Measurements from ENCODE around the gene ARL5C.

ARL5C gene, protein sequence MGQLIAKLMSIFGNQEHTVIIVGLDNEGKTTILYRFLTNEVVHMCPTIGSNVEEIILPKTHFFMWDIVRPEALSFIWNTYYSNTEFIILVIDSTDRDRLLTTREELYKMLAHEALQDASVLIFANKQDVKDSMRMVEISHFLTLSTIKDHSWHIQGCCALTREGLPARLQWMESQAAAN

DNA sequence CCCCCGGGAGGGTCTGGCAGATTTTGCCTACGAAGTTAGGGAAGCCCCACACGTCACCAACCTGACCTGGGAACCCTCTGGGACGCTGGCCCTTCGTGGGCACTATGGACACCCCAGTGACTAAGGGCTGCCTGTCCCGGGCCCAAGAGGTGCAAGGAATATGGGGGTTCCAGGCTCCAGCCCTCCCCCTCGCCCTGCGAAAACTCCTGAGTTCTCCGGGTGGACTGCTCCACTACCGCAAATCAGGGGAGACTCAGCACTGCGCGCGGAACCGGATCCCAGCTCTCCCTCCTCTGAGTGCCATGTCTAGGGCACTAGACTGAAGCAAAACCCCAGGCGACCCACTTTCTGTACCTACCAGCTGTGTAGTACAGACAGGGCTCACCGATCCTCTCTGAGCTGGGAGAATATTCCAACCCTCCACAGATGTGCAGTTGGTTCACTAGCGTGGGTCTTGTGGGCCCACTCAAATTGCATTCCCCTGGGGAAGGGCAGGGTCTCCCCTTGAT, at the start of gene ARL5C:
Gene ARL5C (minus strand): TSS at position 321 of the 509 bp plus-strand sequence. CDS start 401 bp downstream, outside the sequence.
- no peak for DNase-seq

DNA sequence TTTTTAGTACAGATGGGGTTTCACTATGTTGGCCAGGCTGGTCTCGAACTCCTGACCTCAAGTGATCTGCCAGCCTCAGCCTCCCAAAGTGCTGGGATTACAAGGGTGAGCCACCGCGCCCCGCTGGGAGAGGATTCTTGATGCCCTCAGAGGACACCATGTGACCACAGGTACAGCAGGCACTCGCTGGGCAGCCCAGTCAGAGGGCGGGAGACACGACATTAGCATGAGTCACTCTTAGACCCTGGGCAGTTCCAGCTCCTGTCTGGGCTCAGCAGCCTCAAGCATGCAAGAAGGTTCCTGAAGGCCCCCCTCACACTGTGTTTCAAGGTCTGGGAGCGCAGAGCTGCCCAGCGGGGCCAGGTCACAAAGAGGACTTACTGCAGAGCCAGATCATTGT, 47.9 kb upstream of the ARL5C start:
- DNase-seq = peak; percentile 47

DNA sequence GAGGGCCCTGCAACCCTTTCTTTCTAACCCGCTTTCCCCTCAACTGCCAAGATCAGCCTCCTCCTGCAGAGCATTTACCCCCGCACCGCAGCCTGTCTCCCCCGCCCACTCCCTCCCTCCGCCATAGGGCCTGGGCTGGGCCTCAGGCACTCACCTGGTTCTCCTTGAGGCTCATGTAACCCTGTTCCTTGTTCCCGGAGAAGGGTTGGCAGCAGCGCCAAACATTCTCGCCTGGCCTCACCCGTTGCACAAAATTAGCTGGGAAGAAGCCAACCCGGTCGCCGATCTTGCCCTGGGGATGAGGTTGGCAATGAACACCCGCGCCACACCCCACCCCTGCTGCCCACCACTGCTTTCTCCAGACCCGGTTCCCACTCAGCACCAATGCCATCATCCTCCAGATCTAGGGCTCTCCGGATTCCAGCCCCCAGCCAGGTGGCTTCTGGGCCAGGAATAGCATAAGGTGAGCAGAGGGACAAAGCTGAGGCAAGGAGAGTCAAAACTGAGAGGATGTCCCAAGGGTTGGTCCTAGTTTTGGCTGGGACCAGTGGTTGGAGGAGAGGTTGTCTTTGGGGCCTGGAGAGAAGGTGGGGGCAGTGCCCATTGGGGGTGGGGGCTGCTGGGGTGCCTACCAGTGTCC, 47.0 kb upstream of the ARL5C start:
- no peak for DNase-seq

DNA sequence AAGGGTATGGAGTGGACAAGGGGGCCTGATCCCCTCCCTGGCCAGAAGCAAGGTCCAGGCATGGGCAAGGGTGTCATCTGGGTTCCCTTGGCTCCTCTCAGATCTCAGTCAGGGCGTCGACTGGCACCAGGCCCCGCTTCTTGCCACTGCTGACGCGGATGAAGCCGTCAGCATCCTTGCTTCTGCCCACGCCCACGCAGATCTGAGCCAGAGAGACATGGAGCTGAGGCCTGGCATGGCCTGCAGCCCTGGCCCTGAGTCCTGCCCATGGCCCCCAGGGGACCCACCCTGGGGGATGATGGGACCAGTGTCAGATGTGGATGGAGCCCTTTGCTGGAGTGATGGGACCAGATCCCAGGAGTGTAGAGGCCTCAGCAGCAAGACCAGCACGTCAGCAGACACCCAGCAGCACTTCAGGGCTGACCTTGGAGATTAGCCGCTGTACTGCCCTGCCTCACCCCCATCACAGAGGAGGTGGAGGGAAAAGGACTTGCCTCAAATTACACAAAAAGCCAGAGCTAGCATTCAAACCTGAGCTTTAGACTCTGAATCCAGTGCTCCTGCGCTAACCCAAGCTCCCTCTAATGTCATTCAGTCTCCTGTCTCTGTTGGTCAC, 46.3 kb upstream of the ARL5C start:
- DNase-seq = no peak

DNA sequence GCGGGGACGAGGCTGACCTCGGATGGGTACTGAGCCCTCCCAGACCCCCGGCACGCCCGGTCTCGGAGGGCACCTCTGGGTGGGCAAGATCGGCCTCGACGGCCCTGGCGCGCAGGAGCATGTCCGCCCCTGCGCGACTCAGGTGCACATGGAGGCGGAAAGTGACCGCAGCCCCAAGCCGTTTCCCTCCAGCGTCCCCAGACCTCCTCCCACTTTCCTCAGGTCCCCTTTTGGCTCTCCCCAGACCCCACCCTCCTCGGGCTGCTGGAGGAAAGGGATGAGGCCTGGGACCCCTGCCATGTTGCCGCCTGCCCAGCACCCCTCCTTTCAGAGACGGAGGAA, 44.1 kb upstream of the ARL5C start:
- DNase-seq = no peak

DNA sequence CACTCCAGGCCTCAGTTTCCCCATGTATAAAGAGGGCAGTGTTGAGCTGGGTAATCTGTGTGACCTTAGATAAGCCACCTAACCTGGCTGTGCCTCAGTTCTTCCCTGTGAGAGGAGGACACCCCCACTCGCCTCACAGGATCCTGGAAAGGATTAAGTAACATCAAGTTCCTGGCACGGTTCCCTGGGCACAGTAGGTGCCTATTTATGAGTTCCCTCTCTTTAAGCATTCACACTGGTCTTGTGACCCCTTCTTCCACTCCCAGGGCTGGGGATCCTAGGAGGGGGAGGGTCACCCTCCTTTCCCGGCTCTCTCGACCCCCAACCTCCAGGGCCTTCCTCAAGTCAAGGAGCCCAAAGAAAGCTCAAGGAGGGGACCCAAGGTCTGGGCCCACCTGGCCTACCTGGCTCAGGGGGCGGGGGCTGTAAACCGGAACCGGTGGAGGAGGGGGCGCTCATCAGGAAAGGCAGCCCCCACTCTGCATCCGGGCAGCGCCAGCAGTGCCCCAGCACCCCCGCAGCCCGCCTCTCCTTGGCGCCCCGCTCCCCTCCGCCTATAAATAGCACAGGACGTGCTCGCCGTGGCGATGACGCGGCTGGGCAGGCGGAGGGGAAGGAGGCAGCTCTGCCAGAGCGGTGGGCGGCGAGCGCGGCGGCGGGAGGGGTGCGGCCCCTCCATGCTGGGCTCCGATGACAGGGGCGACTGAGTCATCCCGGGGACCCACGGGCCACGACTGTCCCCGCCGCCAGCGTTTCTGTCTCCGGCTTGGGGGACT, 43.5 kb upstream of the ARL5C start:
- no peak for DNase-seq

DNA sequence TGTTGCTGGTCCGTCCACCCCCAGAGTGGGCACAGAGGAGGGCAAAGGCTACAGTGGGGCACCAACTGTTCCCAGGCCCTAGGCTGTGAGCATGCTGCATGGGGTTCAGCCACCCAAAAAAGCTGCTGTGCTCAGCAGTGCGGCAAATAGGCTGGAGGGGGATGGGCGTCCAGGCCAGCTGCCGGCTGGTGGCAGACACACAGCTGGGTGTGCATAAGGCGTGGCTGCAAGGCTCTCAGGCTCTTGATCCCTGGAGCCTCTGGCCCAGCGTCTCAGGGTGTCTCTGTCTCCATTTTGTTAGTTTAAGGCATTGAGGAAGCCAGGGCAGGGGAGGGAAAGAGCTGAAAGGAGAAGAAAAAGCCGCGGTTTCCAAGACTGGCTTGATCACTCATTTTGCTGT, 42.9 kb upstream of the ARL5C start:
- DNase-seq = no peak

DNA sequence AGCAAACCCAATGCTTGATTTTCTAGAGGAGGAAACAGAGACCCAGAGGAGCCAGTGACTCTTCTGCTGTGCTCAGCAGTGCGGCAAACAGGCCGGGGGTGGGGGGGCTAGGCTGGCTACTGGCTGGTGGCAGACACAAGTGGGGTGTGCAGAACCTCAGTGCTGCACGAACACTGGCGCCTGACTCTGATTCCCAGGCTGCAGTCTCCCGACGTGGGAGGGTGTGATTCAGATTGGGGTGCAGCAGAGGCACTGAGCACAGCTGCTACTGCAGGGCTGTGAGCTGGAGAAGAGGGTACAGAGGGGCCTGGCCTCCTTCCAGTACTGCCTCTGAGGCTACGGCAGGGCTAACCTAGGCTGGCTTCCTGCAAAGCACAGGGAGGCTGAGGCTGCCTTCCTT, 42.2 kb upstream of the ARL5C start:
- no peak for DNase-seq

DNA sequence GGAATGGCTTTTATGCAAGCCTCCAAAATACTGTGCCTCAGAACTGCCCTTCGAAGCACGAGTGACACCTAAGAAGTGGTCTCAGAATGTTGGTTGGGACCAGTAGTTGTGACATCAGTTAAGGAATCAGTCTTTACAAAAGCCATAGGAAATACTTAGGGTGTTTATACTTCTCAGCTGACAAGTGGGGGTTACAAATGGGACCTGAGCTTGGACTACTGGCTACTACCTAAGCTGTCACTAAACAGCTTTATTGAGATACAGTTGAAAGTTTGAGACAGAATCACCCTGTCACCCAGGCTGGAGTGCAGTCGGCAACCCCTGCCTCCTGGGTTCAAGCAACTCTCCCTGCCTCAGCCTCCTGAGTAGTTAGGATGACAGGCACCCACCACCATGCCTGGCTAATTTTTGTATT, 39.2 kb upstream of the ARL5C start:
- no peak for DNase-seq

DNA sequence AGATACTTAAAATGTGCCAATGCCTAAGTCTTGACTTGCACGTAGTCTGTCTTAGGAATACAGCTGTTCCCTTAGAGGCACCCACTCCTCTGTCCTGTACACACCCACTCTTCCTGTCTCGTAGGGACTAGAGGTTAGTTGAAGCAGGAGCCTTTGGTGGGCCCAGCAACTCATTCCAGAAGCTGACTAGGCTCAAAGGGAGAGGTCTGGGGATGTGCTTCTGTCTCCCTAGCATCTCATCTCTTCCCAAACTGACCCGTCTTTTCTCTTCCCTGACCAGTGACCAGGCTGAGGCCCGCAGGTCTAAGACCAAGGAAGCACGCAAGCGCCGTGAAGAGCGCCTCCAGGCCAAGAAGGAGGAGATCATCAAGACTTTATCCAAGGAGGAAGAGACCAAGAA, 38.3 kb upstream of the ARL5C start:
- DNase-seq = no peak

DNA sequence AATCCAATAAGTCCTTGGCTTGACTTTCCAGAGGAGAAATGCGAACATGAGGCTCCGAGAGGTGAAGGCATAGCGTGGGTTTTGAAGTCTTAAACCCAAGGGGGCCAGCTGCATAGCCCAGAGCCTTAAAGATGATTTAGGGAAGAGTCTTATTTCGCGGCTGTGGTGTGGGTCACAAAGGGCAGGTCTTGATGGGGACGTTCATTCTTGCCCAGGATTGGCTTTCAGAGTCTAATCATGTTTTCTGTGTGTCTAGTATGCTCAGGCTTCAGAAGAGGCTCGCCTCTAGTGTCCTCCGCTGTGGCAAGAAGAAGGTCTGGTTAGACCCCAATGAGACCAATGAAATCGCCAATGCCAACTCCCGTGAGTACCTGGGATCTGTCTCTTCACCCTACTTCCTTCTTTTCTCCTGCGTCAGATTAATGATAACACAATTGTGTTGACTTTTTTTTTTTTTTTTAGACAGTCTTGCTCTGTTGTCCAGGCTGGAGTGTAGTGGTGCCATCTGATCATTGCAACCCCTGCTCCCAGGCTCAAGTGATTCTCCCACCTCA, 35.1 kb upstream of the ARL5C start:
- no peak for DNase-seq

DNA sequence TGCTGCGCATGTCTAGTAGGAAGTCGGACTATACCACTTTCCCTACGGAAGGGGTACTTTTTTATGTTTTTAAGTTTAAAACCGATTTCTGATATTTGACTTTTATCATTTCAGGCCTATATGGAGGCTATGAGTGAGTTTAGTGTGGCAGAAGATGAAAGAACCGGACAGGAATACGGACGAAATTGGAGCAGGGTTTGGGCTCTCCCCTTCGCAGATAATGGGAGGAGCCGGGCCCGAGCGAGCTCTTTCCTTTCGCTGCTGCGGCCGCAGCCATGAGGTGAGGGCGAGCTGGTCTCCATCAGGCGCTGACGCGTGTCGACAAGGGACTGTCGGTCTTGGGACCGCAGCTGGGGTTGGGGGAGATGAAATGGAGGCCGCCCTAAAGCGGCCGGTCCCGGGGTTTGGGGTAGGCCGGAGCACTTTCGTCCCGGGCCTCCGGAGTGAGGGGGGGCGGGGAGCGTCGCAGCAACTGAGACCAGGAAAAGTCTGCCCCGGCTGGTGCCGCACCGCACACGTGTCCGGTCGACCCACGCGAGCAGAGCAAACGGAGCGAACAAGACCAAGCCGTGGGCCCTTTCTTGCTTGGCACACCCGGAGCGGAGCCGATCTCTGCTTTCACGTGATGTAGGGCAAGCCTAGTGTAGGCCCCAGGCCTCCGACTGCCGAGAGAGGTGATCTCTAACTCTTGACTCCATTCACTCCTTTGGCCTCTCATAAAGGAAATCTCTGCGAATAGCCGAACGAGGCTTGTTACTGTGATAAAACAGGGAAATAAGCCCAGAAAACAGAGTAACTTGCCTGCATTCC, 34.3 kb upstream of the ARL5C start, which contains the start of gene RPL19:
Gene RPL19 (plus strand): TSS at position 214 of the 810 bp plus-strand sequence. CDS start 62 bp downstream, at position 276.
- no peak for DNase-seq

DNA sequence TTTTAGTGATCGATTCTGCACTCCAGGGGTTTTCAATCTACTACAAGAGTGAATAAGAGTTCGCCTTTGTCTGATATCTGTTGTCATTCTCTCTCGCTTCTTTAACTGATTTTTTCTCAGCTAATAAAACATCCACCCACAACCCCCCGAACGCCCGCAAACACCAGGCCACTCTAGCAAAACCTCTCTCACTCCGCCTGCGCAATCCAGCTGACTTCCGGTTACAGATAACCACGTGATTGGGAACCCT, 33.8 kb upstream of the ARL5C start:
- DNase-seq = peak; percentile 85

DNA sequence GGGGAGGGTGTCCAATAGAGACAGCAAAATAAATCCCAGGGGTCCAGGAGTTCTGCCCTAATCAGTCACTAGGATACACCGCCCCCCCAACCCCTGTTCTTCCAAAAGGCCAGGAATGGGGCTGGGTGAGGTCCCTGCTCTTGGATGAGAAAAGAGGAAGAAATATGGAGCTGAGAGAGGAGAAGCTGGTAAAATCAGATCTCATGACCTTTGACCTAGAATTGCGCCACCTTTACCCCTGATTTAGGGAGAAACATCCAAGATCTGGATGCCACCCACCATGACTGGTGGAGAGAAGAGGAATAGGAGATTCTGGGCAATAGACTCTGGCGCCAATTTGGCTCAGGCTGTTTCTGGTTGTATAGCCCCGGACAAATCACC, 32.2 kb upstream of the ARL5C start:
- no peak for DNase-seq

DNA sequence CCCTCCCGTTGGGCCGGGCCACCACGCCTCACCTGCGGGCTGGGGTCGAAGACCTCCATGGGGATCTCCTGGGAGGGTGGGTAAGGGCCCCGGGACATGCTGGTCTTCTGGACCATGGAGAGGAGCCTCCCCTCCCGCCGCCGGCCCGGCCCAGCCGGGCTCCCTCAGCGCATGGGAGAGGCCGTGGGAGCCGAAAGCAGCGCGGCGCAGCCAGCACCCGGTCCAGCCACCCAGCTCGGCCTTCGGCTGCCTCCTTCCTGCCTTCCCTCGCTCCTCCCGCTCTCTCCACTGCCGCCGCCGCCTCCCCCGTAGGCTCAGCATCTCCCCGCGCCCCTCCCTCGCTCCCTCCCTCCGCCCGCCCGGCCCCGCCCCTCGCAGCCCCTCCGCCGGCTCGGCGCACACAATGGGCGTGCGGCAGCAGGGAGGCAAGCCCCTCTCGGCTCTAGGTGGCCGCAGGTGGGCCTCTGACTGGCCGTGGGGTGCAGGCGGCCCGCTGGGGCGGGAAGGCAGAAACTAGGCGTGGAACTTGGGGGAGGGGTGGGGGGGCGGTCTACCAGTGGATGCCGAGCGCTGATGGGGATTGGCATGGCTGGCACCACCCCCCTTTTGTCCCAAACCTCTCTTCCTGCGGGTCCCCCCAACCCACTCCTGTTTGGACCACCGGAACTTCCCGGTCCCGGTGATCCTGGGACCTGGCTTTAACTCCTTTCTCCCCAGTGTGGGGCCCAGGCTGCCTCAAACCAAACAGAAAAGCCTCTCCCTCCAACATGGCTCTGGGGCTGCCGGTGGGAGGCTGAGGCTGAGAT, 31.6 kb upstream of the ARL5C start, which contains the start of gene CACNB1:
Gene CACNB1 (minus strand): TSS at position 290 of the 806 bp plus-strand sequence. CDS start 174 bp downstream, at position 116.
- peak; percentile 79 for DNase-seq

DNA sequence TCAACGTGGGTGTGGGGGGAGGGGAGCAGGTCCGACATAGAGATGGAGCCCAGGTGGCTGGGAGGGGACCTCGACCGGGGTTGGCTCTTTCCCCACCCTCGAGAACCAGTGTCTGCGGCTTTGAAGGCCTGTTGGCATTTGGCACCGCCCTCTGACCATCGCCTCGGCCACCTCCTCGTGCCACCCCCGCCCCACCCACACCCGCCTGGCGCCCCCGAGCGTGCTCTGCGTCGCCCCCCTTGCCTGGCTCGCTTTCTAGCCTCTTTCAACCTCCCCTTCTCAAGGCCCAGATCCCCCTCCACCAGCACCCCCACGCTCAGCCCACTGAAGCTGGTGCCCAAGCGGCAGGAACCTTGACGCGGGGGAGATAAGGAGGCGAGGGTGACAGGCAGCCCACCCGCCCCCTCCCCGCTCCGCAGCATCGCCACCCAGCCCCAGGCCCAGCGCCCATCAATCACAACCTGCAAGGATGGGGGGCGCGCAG, 30.9 kb upstream of the ARL5C start:
- peak; percentile 48 for DNase-seq

DNA sequence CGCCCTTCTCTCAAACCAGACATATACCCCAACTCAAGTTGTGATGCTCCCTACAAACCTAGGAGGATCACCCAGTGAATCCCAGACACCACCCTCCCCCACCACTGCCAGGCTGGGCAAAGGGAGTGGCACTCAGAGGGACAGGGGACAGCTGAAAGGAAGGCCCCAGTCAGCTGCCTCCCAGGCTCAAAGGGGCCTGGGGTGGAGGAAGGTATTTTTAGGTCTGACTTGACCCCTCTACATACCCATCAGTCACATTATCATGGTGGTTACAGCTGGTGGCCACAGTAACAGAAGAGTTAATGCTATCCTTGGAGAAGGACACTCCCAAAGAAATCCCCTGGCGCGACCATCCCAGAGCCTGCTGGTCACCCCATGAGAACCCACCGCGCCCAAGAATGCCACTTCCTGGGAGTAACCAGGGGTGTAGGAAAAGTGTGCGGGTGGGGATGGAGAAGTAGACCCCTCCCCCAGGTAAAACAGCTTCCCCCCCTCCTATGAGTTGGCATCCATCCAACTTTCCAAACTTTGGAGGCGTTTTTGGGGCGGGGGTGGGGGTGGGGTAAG, 30.4 kb upstream of the ARL5C start:
- DNase-seq = no peak

DNA sequence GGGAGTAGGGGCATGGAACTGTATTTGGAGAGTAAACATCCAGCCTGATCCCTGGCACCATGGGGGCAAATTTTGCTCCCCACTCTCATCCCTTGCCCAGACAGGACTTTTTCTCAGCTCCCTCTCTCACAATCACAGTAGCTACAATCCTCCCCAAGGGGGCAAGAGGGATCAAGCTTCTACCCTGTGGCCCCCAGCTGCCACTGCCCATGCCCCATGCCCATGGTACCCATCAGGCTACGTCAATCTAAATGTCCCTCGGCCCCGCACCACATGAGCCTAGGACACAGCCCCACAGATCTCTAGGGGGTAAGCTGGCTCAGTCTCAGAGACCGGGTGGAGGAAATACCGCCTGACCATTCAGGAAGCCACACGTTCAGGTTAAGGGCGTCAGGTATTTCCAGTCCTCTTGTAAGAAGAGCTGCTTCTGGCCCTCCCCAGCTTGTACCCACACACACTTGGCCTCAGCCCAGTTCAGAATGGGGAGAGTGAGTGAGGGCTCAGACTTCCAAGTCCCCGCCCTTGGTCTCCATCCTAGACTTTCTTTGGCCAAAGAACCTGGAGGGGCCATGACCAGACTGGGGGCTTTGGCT, 29.7 kb upstream of the ARL5C start:
- no peak for DNase-seq

DNA sequence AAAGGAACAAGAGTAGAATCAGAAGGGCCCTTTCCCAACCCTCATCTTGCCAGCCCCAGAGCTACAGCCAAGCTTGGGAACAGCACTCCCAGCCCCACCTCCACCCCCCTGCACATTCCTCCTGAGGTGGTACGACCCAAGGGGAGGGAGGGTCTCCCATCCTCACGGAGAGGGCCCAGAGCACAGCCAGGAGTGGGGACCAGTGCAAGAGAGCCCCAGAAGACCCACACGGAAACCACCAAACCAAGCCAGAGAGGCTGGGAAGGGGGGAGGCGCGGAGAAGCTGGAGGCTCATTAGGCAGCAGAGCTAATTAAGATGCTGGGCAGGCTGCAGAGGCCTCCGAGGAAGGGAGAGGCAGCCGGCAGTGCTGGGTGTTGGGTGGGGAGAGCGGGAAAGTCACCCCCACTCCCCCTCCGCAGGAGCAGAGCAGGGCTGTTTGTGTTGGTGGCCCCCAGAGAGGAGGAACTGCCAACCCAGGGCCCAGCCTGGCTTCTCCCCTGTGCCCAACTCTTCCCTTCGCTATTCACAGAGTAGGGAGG, 29.1 kb upstream of the ARL5C start:
- DNase-seq = no peak
